GM15510 (cell line): ENCODE results near the gene ARSI.

Source experiments
- POLR2A ChIP-seq: IDR thresholded peaks from 3 replicates; pipeline ENCODE4 v1.6.1; 2011; ENCODE audit warnings: borderline replicate concordance; ENCODE audit not compliant: insufficient read length; ENCODE audit errors: extremely low read depth

Gene ARSI

GRCh38 chr5:150295741-150296486, 6.8 kb downstream of the ARSI start:
- TF ChIP-seq POLR2A, result no peak

GRCh38 chr5:150295172-150295634, 7.5 kb downstream of the ARSI start:
- no peak for TF ChIP-seq POLR2A

GRCh38 chr5:150294551-150295071, 8.1 kb downstream of the ARSI start:
- TF ChIP-seq POLR2A, result no peak

GRCh38 chr5:150293091-150293941, 9.4 kb downstream of the ARSI start:
- no peak for TF ChIP-seq POLR2A

GRCh38 chr5:150291388-150292385, 11.0 kb downstream of the ARSI start:
- TF ChIP-seq POLR2A, result no peak

GRCh38 chr5:150289551-150290390, 12.9 kb downstream of the ARSI start, which contains the start of gene CAMK2A:
TSS of gene CAMK2A (minus strand) at chr5:150289773. CDS start at chr5:150289625, 148 bp downstream.
- TF ChIP-seq POLR2A, result no peak

- TF ChIP-seq POLR2A, result no peak
Measured at GRCh38 chr5:150288791-150289190, 13.9 kb downstream of the ARSI start.

GRCh38 chr5:150288361-150288760, 14.3 kb downstream of the ARSI start:
- TF ChIP-seq POLR2A, result no peak

- TF ChIP-seq POLR2A, result no peak
Measured at GRCh38 chr5:150286820-150287219, 15.9 kb downstream of the ARSI start.

GRCh38 chr5:150285114-150285513, 17.6 kb downstream of the ARSI start:
- TF ChIP-seq POLR2A, result no peak

GRCh38 chr5:150284311-150284710, 18.4 kb downstream of the ARSI start:
- TF ChIP-seq POLR2A, result no peak

- TF ChIP-seq POLR2A, result no peak
Measured at GRCh38 chr5:150283904-150284303, 18.8 kb downstream of the ARSI start.

GRCh38 chr5:150281987-150282386, 20.7 kb downstream of the ARSI start:
- no peak for TF ChIP-seq POLR2A

GRCh38 chr5:150279330-150280020, 23.2 kb downstream of the ARSI start:
- no peak for TF ChIP-seq POLR2A

- no peak for TF ChIP-seq POLR2A
Measured at GRCh38 chr5:150278916-150279315, 23.8 kb downstream of the ARSI start.
